Right ventricle myocardium superior (tissue), 1 donor: Measurements from ENCODE around the gene ZGLP1. TPM values are rescaled to one million over a fixed set of nuclear protein-coding genes. Genes with fewer than 3 reads are reported as not detected.
"Not testable (repeated sequence)": the region's sequence is repeated elsewhere in the genome, so short reads cannot be mapped to it uniquely, and the experiment has no call there.

Experiments used
- ATAC-seq: fragments of 200-7000 bp; cut with Tn5 transposase; one replicate; pipeline ENCODE4 v1.9.1; 2020; ENCODE audit warnings: mild to moderate bottlenecking; ENCODE audit not compliant: poor library complexity
- DNase-seq: peaks from one replicate; pipeline ENCODE4 v3.0.0-alpha.2; 2020
- intact Hi-C: fragments of 100-400 bp; cut with DNase I; formaldehyde crosslinking; loops from one replicate; pipeline ENCODE4 v1.11.2; 2022
- long read RNA-seq: library from polyadenylated mRNA; unstranded; transcript quantifications from one replicate; pipeline ENCODE4 v2.0.0, GENCODE V29; 2021
- total RNA-seq: library from RNA; stranded (reverse); fragmentation: NEBNext Ultra II Directional; extraction: Animal tissue kit (Norgen Biotek cat#: 25700); gene quantifications from one replicate; pipeline ENCODE4 v1.2.1, GENCODE V29; 2021
- donor health status: DM: no; HTN: yes; CAD: no; lungs with severe emphysema.

ZGLP1 gene
- 0.91 TPM for total RNA-seq
- long read RNA-seq, partial matches to known transcripts, result 0 of 1 reads
- long read RNA-seq, other reads (novel, unspliced or antisense), result 0 of 1 reads

DNA sequence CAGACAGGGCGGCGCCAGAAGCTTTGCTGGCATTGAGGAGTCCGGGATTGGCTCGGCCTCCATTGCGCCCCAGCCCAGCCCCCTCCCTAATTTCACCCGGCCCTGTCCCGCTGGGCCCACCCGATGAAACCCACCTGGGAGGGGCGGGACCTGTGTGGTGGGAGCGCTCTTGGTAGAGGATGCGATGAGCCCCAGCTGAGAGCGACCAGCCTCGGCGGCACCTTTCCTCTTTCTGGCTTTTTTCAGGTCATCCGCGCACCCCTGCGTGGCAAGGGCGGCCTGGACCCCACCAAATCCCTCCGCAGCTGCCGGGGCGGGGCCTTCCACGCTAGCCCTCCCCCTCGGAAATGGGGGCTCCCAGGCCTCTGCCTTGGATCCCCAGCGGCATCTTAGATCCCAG is at the start of gene ZGLP1:
TSS of gene ZGLP1 (minus strand) at position 393 of the 400 bp plus-strand sequence.
- ATAC-seq, result no peak
- no peak for DNase-seq
- intact Hi-C loops, result no loop called here

DNA sequence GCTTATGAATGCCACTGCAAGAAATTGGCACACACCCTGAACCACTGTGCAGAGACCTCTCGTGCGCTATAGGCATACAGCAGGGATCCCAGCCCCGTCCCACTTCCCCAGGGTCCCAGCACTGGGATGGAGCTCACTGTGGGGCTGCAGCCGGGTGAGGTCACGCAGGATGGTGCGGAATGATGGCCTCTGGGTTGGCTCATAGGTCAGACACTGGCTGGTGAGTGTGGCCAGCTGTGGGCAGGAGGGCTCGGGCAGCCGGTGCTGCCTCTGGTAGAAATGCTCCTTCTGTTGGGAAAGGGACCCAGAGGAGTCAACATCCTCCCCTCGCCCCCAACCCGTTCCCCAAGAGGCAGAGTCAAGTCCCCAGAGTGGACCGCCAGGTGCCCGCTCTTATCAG is 46.8 kb upstream of the ZGLP1 start:
- no peak for ATAC-seq
- intact Hi-C loops, result no loop called here
- no peak for DNase-seq

- DNase-seq, result peak; percentile 90
- intact Hi-C loops, result no loop called here
- ATAC-seq, result peak; percentile 90
Measured at GRCh38 chr19:10353793-10354391, 44.3 kb upstream of the ZGLP1 start.

GRCh38 chr19:10352764-10353671 is 43.4 kb upstream of the ZGLP1 start:
- ATAC-seq (peak; percentile 86), DNase-seq (peak; percentile 89)
- intact Hi-C loops, result no loop called here

DNA sequence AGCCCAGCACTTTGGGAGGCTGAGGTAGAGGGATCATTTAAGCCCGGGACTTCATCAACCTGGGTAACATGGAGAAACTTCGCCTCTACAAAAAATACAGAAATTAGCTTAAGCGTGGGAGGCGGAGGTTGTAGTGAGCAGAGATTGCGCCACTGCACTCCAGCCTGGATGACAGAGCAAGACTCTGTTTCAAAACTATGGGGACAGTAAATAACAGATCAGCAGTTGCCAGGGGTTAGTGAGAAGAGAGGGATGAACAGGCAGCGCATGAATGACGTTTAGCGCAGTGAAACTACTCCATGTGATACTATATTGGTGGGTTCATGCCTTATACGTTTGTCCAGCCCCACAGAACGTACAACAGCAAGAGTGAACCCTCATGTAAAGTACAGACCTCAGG is 36.9 kb upstream of the ZGLP1 start:
- DNase-seq (peak; percentile 75), ATAC-seq (peak; percentile 60)
- intact Hi-C loops, result no loop called here

DNA sequence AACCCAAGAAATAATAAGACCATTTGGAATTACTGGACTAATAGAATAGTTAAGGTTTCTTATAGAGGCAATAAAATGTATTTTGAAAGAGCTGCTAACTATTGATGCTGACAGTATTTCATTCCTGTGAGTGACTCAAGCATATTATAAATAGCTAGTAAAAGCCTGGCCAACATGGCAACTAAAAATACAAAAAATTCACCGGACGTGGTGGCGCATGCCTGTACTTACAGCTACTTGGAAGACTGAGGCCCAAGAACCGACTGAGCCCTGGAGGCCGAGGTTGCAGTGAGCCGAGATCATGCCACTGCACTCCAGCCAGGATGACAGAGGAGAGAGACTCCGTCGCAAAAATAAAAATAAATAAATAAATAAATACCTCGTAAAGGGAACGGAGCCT is 35.2 kb upstream of the ZGLP1 start:
- DNase-seq (no peak), ATAC-seq (no peak)
- intact Hi-C loops, result no loop called here

GRCh38 chr19:10343495-10343894 is 33.9 kb upstream of the ZGLP1 start:
- intact Hi-C loops, result no loop called here
- ATAC-seq, result no peak
- no peak for DNase-seq

GRCh38 chr19:10339977-10340376 is 30.4 kb upstream of the ZGLP1 start:
- intact Hi-C loops, result no loop called here
- DNase-seq, result no peak
- ATAC-seq, result no peak

- intact Hi-C loops, result no loop called here
- DNase-seq, result peak; percentile 64
- no peak for ATAC-seq
Measured at GRCh38 chr19:10339380-10339960, 29.9 kb upstream of the ZGLP1 start, which contains the start of gene ICAM3. Gene ICAM3 (minus strand): TSS chr19:10339624. CDS start chr19:10339614, 10 bp downstream.

DNA sequence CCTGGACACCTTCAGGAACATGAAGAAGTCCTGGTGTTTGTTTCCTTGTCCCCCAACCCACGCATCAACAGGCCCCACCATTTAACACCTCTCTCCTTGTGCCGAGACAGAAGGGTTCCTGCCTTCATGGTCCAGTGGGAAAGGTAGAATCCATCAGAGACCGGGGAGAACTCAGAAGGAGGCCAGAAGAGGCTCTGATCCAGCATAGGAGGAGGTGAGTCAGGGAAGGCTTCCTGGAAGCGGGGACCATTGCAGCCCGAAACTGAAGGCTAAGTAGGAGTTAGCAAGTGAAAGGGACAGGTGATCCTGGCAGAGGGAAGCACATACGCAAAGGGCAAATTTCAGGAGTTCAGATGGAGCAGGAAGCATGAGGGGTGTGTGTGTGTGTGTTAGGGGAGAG is 29.3 kb upstream of the ZGLP1 start:
- DNase-seq, result no peak
- intact Hi-C loops, result no loop called here
- no peak for ATAC-seq

DNA sequence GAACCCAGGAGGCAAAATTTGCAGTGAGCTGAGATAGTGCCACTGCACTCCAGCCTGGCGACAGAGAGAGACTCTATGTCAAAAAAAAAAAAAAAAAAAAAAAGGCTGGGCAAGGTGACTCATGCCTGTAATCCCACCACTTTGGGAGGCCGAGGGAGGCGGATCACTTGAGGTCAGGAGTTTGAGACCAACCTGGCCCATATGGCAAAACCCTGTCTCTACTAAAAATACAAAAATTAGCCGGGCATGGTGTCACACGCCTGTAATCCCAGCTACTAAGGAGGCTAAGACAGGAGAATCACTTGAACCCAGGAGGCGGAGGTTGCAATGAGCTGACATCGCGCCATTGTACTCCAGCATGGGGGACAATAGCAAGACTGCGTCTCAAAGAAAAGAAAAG is 27.1 kb upstream of the ZGLP1 start:
- DNase-seq, intact Hi-C loops, ATAC-seq: not testable (repeated sequence)

DNA sequence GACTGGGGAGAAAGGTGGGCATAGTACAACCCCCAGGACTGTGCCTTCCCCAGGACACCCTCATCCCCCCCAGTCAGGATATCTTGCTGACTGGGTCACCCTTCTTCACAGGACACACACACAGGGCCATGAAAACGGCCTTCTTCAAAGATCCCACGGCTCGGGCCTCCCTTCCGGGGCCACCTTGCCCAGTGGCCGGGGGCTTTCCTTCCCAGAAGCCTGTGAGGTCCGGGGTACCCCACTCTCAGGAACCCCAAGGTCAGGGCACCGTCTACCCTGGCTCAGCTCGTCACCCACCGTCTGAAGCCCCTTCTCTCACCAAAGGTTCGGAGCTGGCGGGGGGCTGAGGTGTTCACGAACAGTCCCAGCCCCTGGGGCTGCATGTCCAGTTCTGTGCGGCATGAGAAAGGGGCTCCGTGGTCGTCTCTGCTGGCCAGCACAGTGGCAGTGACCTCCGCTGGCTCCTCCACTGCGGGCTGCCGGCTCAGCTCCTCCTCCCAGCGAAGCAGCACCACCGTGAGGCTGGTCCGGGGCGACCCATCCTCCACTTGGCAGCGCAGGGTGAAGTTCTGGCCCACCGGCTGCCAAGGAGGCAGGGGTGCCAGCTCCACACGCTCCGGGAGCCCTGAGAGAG is 25.9 kb upstream of the ZGLP1 start:
- DNase-seq (peak; percentile 57), ATAC-seq (no peak)
- intact Hi-C loops, result no loop called here

GRCh38 chr19:10334588-10335351 is 25.2 kb upstream of the ZGLP1 start:
- ATAC-seq (peak; percentile 87), DNase-seq (peak; percentile 96)
- intact Hi-C loops, result no loop called here

GRCh38 chr19:10333758-10334587 is 24.4 kb upstream of the ZGLP1 start:
- intact Hi-C loops, result no loop called here
- no peak for DNase-seq
- ATAC-seq, result peak; percentile 0

DNA sequence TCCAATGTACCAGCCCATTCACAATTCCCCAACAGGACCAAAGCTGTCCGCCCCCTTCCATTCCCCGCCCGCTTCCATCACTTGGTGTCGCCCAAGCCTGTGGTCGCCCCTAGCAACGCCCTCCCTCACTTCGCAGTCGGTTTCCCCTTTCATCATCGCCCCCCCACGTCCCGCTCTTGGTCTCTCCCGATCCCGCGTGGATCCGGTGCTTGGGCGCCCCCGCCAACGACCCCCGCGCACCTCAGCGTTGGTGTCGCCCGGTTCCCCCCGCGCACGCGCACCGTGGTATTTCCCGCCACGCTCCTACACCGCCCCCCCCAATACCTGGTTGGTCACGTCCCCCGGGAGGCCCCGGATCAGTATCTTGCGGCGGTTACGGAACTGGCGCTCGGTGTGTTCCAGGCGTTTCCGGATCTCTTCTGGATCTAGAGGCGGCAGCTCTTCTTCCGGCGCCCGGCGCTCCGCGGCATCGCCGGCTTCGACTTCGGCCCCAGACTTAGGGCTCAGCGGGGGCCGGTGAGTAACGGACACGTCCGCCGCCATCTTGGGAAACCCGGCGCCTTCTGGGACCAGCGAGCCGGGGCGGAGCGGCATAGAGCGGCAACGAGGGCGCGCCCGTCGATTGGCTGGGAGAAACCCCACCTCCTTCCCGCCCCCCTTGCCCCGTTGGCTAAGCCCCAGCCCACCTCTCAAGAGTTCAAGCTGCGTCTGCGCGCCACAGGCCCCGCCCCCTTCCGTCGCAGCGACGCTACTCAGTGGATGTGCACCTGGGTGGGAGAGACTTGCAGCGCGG is 23.5 kb upstream of the ZGLP1 start, which contains the start of gene RAVER1:
TSS of gene RAVER1 (minus strand) at position 565 of the 793 bp plus-strand sequence. CDS start at position 543, 22 bp downstream.
- intact Hi-C loops, result no loop called here
- ATAC-seq, result peak; percentile 94
- DNase-seq, result peak; percentile 99

GRCh38 chr19:10332158-10332964 is 22.7 kb upstream of the ZGLP1 start:
- DNase-seq, result no peak
- no peak for ATAC-seq
- intact Hi-C loops, result no loop called here
